RCC 7860 (cell line): ENCODE results near the gene MYOM1.
"Not testable (repeated sequence)": the region's sequence is repeated elsewhere in the genome, so short reads cannot be mapped to it uniquely, and the experiment has no call there.

Experiments used
- DNase-seq: peaks from one replicate; pipeline ENCODE4 v3.0.0-alpha.2; 2015; ENCODE audit warnings: low spot score
- FAIRE-seq: peaks from 2 replicates; lab custom pipeline; 2012; peaks lifted over from hg19 to GRCh38; lab: Jason Lieb, UNC

Gene MYOM1

DNA sequence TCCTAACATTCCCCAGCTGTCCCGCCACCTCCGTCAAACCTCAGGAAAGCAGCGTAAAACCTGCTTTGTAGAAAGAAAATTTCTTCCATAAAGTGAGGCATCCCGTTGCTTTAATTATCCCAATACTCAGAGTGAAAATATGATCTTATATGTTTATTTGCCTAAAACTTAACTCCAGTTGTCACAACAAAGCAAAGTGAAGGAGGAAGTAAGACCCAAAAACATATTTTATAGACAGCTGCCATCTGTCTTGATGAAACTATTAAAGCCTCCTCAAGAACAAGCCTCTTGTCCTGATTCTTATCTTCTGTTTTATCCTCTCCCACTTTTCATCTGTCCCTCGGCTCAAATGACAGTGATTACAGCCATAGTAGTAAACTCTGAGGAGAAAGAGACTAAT is 177.9 kb downstream of the MYOM1 start:
- FAIRE-seq (no peak), DNase-seq (no peak)

GRCh38 chr18:3040881-3041280 is 178.9 kb downstream of the MYOM1 start:
- DNase-seq (no peak), FAIRE-seq (no peak)

DNA sequence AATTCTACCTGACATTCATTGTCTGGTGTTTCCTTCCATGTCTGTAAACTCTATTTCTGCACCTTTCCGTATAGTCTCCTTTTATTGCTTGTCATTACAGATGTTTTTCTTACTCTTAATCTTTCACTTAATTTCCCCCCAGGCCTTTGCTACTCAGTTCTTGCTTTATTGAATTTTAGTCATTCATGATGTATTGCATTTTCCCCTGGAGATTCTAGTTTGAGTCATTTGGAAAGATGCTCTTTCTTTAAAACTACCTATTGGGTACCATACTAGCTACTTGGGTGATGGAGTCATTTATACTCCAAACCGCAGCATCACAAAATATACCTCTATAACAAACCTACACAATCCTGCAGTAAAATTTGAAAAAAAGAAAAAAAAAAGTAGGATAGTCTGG is 179.6 kb downstream of the MYOM1 start:
- DNase-seq (no peak), FAIRE-seq (no peak)

GRCh38 chr18:3037423-3037915 is 182.3 kb downstream of the MYOM1 start:
- DNase-seq (no peak), FAIRE-seq (no peak)

- no peak for DNase-seq
- no peak for FAIRE-seq
These were observed 183.7 kb downstream of the MYOM1 start for GRCh38 chr18:3036108-3036507.

- no peak for DNase-seq
- no peak for FAIRE-seq
These were observed 184.1 kb downstream of the MYOM1 start for GRCh38 chr18:3035635-3036034.

- FAIRE-seq (no peak), DNase-seq (no peak)
These were observed 187.0 kb downstream of the MYOM1 start for GRCh38 chr18:3032721-3033120.

DNA sequence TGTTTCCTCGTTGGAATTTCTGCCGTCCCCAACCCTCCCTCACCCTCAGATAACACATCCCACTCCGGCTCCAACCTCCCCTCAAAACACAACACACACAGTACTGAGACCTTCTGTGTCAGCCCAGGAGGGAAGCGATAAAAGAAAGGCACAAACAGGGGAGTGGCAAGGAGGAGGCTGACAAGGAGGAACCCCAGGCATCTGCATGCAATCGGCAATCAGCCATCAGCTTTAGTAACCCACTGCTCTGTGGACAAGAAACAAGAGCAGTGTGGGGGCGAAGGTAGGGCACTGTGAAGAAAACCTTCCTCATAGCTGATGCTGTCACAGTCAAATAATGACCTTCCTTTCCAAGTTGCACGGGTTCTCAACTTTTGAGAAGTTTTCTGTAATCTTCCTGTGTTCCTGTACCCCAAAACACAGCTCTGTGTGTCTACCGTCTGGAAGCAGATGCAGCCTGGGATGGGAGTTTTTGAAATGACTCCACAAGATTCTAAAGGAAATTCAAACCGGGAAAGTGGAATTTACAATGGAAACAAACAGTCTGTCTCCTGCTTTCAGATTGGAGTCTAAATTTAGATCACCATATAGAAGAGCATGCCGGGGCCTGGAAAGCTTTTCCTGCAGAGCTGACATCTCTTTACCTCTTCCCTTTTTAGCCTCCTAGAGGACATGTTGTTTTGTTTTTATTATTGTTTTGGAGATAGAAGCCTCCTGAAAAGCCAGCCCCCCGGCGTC is 190.4 kb downstream of the MYOM1 start:
- DNase-seq (no peak), FAIRE-seq (no peak)

- not testable (repeated sequence) for FAIRE-seq, DNase-seq
These were observed 191.7 kb downstream of the MYOM1 start for GRCh38 chr18:3028115-3028514.

DNA sequence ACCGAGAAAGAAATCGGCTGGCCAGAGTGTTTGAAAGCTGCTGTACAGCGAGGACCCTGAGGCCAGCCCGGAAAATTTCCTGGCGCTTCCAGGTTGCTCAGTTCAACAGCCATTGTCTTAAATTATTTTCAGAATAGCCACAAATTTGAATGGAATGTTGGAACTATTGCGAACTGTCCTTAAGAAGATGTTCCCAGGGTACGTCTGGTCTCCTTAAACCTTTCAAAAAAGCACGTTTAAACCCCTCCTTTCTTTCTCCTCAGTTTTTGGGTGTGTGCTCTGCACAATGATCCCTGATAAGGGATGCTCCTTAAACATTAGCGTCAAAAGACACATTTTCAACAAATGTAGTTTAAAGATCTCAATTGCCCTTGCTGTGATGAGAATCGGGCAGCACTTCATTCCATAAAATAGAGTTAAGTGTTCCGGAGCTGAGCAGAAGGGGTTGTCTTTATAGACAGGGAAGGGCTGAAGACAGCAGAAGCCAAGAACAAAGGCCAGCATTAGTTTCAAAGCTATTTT is 192.3 kb downstream of the MYOM1 start:
- FAIRE-seq (no peak), DNase-seq (no peak)

DNA sequence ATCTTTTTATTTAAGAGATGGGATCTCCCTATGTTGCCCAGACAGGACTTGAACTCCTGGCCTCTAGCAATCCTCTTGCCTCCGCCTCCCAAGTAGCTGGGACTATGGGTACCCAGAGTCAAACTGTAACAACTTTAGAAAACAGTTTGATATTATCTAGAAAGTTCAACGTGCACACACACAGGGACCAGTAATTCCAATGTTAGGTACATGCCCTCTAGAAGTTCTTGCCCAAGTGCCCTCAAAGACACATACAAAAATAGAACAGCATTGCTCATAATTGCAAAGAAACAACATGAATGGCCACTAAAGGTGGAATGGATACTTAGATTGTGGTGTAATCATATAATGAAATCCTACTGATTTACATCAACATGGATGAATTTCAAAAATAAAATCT is 194.2 kb downstream of the MYOM1 start:
- DNase-seq (no peak), FAIRE-seq (no peak)

GRCh38 chr18:3023603-3024002 is 196.2 kb downstream of the MYOM1 start:
- DNase-seq, FAIRE-seq: not testable (repeated sequence)
